DND-41 (cell line): ENCODE data around the gene MYL6B.

Source experiments
- CTCF ChIP-seq: IDR thresholded peaks from 2 replicates; pipeline ENCODE4 v1.5.1; 2012; ENCODE audit warnings: borderline replicate concordance, low read length, moderate library complexity, mild to moderate bottlenecking; ENCODE audit not compliant: poor library complexity, severe bottlenecking; ENCODE audit errors: extremely low read depth
- EZH2 ChIP-seq: IDR thresholded peaks from 3 replicates; pipeline ENCODE4 v1.6.1; 2012; ENCODE audit warnings: borderline replicate concordance, low read depth, mild to moderate bottlenecking, moderate library complexity, low read length, inconsistent platforms; ENCODE audit not compliant: severe bottlenecking

- TF ChIP-seq CTCF = no peak
- TF ChIP-seq EZH2 = no peak
These were observed 11.4 kb downstream of the MYL6B start for GRCh38 chr12:56163533-56164344.
